DOHH2 (cell line): Measurements from ENCODE around the gene PPP1R13B.

ENCODE experiments used
- CTCF ChIP-seq: fragments of 200-600 bp; sonication (generic); IDR thresholded peaks from one replicate; pipeline ENCODE4 v1.5.1; 2014; ENCODE audit warnings: antibody characterized with exemption, mild to moderate bottlenecking, low read depth, low read length; ENCODE audit not compliant: poor library complexity, severe bottlenecking
- EZH2phosphoT487 ChIP-seq: fragments of 200-600 bp; sonication (generic); IDR thresholded peaks from 2 replicates; pipeline ENCODE4 v1.6.1; 2017; ENCODE audit warnings: borderline replicate concordance, mild to moderate bottlenecking, antibody characterized with exemption, low read length, moderate library complexity, mixed read lengths

- no peak for TF ChIP-seq CTCF
- TF ChIP-seq EZH2phosphoT487 = no peak
Observed at GRCh38 chr14:103772078-103772712, 75.2 kb downstream of the PPP1R13B start.
